ENCODE measurements around the gene OSBPL8.

The OSBPL8 gene

DNA sequence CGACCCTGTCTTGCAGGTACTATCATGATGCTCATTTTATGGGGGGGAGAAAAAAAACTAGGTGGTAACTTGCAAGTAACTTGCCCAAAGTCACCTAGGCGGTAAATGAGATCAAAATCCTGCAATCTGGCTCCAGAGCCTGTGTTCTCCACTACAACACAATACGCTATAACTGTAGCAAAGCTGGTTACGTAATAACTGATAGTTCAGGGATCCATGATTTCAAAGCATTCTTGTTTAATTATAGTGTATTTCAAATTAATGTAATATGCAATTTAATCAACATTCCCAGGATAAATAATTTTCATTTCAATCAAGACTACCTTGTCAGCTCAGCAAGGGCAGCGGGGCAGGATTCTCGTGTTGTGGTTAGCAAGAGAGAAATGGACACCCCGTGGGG, 243.1 kb downstream of the OSBPL8 start:
- Histone ChIP-seq H3K4me1 (ENCODE audit: insufficient read depth, poor library complexity, severe bottlenecking) (peaks cover 11% of the 10 kb centered on the region), H3K9me3 (ENCODE audit: severe bottlenecking) (no peaks in the 10 kb centered on the region), H3K4me3 (ENCODE audit: severe bottlenecking) (no peak overlapping the region), H3K27me3 (ENCODE audit: insufficient read depth, poor library complexity, severe bottlenecking) (no peaks in the 10 kb centered on the region), H3K36me3 (ENCODE audit: low read depth) (no peaks in the 10 kb centered on the region), H3K27ac (ENCODE audit: poor library complexity, severe bottlenecking) (no peak overlapping the region)
- ATAC-seq (ENCODE audit: low read depth) (no peak), DNase-seq (ENCODE audit: low spot score) (no peak)
- TF ChIP-seq, protein P1, sequence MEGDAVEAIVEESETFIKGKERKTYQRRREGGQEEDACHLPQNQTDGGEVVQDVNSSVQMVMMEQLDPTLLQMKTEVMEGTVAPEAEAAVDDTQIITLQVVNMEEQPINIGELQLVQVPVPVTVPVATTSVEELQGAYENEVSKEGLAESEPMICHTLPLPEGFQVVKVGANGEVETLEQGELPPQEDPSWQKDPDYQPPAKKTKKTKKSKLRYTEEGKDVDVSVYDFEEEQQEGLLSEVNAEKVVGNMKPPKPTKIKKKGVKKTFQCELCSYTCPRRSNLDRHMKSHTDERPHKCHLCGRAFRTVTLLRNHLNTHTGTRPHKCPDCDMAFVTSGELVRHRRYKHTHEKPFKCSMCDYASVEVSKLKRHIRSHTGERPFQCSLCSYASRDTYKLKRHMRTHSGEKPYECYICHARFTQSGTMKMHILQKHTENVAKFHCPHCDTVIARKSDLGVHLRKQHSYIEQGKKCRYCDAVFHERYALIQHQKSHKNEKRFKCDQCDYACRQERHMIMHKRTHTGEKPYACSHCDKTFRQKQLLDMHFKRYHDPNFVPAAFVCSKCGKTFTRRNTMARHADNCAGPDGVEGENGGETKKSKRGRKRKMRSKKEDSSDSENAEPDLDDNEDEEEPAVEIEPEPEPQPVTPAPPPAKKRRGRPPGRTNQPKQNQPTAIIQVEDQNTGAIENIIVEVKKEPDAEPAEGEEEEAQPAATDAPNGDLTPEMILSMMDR (IDR thresholded peaks at IDR 0.05; ENCODE audit: poor library complexity, severe bottlenecking): no peak

DNA sequence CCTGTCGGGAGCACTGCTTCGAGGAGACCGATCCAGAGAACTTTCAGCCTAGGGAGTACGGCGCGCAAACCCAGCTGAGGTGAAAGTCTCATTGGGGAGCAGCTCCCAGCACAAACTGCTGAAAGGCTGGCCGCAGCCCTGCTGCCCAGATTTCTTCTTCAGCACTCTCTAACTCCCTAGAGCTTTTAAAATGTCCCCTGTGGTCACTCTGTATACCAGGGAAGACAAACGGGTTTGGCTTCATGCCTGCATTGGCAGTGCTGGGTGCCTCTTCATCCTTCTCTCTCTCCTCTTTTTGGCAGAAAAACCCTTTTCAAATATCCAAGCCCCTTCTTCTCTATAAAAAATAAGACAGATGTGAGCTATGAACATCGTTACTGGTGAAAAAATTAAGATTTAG, 246.3 kb downstream of the OSBPL8 start:
- ATAC-seq (ENCODE audit: low read depth): no peak
- TF ChIP-seq, protein P1 (IDR thresholded peaks at IDR 0.05; ENCODE audit: poor library complexity, severe bottlenecking): no peak
- H3K36me3 ChIP-seq (ENCODE audit: low read depth): no peaks in the 10 kb centered on the region
- no peaks in the 10 kb centered on the region for H3K4me1 ChIP-seq (ENCODE audit: insufficient read depth, poor library complexity, severe bottlenecking)
- no peaks in the 10 kb centered on the region for H3K27me3 ChIP-seq (ENCODE audit: insufficient read depth, poor library complexity, severe bottlenecking)
- H3K27ac ChIP-seq (ENCODE audit: poor library complexity, severe bottlenecking): no peak overlapping the region
- DNase-seq (ENCODE audit: low spot score): no peak
- H3K9me3 ChIP-seq (ENCODE audit: severe bottlenecking): no peaks in the 10 kb centered on the region
- no peak overlapping the region for H3K4me3 ChIP-seq (ENCODE audit: severe bottlenecking)

DNA sequence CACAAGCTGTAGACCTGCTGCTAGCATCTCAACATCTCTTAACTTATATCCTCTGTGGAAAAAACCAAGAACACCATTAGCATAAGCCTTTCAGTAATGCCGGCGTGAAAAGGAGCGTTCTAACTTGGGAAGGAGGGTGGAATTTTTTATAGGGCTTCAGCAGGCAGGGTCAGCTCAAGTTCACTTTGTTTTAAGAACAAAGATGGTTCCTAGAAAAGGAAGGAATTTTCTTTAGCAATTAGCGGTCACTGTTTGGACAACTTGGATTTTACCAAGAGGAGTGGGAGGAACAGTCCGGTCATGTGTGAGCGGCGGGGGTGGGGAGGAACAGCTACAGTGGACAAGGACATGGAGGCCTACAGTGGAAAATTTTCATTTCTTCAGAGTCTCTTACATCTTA, 247.3 kb downstream of the OSBPL8 start:
- no peaks in the 10 kb centered on the region for H3K27me3 ChIP-seq (ENCODE audit: insufficient read depth, poor library complexity, severe bottlenecking)
- H3K4me1 ChIP-seq (ENCODE audit: insufficient read depth, poor library complexity, severe bottlenecking): no peaks in the 10 kb centered on the region
- no peaks in the 10 kb centered on the region for H3K36me3 ChIP-seq (ENCODE audit: low read depth)
- no peaks in the 10 kb centered on the region for H3K9me3 ChIP-seq (ENCODE audit: severe bottlenecking)
- no peak overlapping the region for H3K27ac ChIP-seq (ENCODE audit: poor library complexity, severe bottlenecking)
- DNase-seq (ENCODE audit: low spot score): no peak
- H3K4me3 ChIP-seq (ENCODE audit: severe bottlenecking): no peak overlapping the region
- TF ChIP-seq, protein P1 (IDR thresholded peaks at IDR 0.05; ENCODE audit: poor library complexity, severe bottlenecking): no peak
- ATAC-seq (ENCODE audit: low read depth): no peak

DNA sequence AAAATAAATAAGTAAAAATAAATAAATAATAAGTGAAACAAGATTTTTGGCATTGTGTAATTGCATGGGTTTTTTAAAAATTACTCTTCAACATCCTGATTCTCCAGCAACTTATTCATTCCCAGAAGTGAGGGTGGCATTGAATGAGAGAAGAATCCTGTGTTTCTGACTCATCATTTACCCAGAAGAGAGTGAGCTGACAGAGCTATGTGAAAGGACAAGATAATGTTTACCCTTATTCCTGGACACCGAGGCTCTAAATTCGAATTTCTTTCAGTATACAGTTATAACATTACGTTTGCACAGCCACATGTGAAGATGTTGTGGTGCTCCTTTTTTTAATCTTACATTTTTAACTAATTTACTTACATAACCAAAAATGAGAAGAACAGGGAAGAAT, 247.8 kb downstream of the OSBPL8 start:
- Histone ChIP-seq H3K4me1 (ENCODE audit: insufficient read depth, poor library complexity, severe bottlenecking) (no peaks in the 10 kb centered on the region), H3K4me3 (ENCODE audit: severe bottlenecking) (no peak overlapping the region), H3K27me3 (ENCODE audit: insufficient read depth, poor library complexity, severe bottlenecking) (no peaks in the 10 kb centered on the region), H3K27ac (ENCODE audit: poor library complexity, severe bottlenecking) (no peak overlapping the region), H3K36me3 (ENCODE audit: low read depth) (no peaks in the 10 kb centered on the region), H3K9me3 (ENCODE audit: severe bottlenecking) (no peaks in the 10 kb centered on the region)
- TF ChIP-seq, protein P1 (IDR thresholded peaks at IDR 0.05; ENCODE audit: poor library complexity, severe bottlenecking): no peak
- ATAC-seq (ENCODE audit: low read depth): no peak
- no peak for DNase-seq (ENCODE audit: low spot score)

DNA sequence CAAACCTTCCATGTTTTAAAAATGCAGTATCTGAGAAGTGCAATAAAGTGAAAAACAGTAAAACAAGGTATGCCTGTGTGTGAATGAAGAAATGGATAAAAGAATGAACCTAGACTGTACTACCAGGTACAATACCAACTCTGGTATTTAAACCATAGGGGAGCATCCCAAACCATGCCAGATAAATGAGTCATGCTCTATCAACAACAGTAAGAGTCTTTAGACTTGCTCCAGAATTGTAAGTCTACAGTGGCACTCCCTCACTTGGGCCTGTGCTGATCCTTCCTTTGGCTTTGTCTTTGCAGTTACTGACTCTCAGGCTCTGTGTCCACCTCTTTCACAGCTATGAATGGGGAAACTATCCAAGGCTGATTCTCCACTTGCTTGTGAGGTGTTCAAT, 249.5 kb downstream of the OSBPL8 start:
- H3K27me3 ChIP-seq (ENCODE audit: insufficient read depth, poor library complexity, severe bottlenecking): no peaks in the 10 kb centered on the region
- H3K36me3 ChIP-seq (ENCODE audit: low read depth): no peaks in the 10 kb centered on the region
- no peak overlapping the region for H3K27ac ChIP-seq (ENCODE audit: poor library complexity, severe bottlenecking)
- H3K4me1 ChIP-seq (ENCODE audit: insufficient read depth, poor library complexity, severe bottlenecking): no peaks in the 10 kb centered on the region
- H3K4me3 ChIP-seq (ENCODE audit: severe bottlenecking): no peak overlapping the region
- no peak for DNase-seq (ENCODE audit: low spot score)
- no peaks in the 10 kb centered on the region for H3K9me3 ChIP-seq (ENCODE audit: severe bottlenecking)
- peak; percentile 100 for ATAC-seq (ENCODE audit: low read depth)
- TF ChIP-seq, protein P1 (IDR thresholded peaks at IDR 0.05; ENCODE audit: poor library complexity, severe bottlenecking): no peak

All from RWPE2 (cell line).